Type B pancreatic cell (in vitro differentiated cells): ENCODE data around the gene CRYBG2. TPM values are rescaled to one million over a fixed set of nuclear protein-coding genes. Genes with fewer than 3 reads are reported as not detected.
"Not testable (repeated sequence)": the region's sequence is repeated elsewhere in the genome, so short reads cannot be mapped to it uniquely, and the experiment has no call there.

Experiments
- DNase-seq: peaks from one replicate; pipeline ENCODE4 v3.0.0; 2021; ENCODE audit warnings: mixed read lengths; ENCODE audit not compliant: unreplicated experiment; ENCODE audit errors: extremely low spot score
- H3K27ac Mint-ChIP-seq: 2 replicates; pipeline ENCODE4 v1.8.0; 2021; ENCODE audit warnings: mild to moderate bottlenecking, mixed read lengths
- H3K27me3 Mint-ChIP-seq: 2 replicates; pipeline ENCODE4 v1.8.0; 2021; ENCODE audit warnings: mixed read lengths
- H3K36me3 Mint-ChIP-seq: 2 replicates; pipeline ENCODE4 v1.8.0; 2021; ENCODE audit warnings: mixed read lengths
- H3K4me1 Mint-ChIP-seq: one replicate; pipeline ENCODE4 v1.8.0; 2021; ENCODE audit warnings: mixed read lengths; ENCODE audit not compliant: unreplicated experiment
- H3K4me3 Mint-ChIP-seq: 2 replicates; pipeline ENCODE4 v1.8.0; 2021; ENCODE audit warnings: mild to moderate bottlenecking, mixed read lengths
- H3K9me3 Mint-ChIP-seq: 2 replicates; pipeline ENCODE4 v1.8.0; 2021; ENCODE audit warnings: mixed read lengths
- total RNA-seq: library from RNA; stranded (reverse); gene quantifications from 2 replicates; pipeline ENCODE4 v1.2.1, GENCODE V29; 2021; ENCODE audit warnings: low replicate concordance
- TF ChIP-seq, protein P1 (sequence below): fragments of 200-600 bp; sonication (generic); conservative IDR thresholded peaks from 2 replicates; pipeline ENCODE4 v1.5.0; 2021; ENCODE audit warnings: antibody characterized with exemption, mild to moderate bottlenecking

Gene CRYBG2
- total RNA-seq, 1 donor from 2014 or later, result 20.0 TPM

DNA sequence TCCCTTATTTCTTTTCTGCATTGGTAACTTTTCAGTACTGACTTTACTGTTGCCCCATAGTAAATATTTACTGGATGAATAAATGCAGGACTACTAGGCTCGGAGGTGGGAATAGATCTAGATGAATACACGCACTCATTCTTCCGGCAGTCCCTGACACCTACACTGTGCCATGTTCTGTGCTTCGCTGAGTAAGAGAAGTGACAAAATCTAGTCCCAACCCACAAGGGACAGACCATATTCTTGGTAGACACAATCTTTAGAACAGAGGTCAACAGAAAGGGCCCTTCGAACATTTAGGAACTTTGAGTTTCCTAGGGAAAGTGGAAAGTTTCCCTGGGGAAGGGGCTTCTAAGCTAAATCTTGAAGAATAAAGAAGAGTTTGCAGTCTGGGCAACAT, 39.4 kb downstream of the CRYBG2 start:
- DNase-seq, result no peak
- H3K27me3 Mint-ChIP-seq, result peaks cover 8% of the 10 kb centered on the region
- TF ChIP-seq, protein P1, sequence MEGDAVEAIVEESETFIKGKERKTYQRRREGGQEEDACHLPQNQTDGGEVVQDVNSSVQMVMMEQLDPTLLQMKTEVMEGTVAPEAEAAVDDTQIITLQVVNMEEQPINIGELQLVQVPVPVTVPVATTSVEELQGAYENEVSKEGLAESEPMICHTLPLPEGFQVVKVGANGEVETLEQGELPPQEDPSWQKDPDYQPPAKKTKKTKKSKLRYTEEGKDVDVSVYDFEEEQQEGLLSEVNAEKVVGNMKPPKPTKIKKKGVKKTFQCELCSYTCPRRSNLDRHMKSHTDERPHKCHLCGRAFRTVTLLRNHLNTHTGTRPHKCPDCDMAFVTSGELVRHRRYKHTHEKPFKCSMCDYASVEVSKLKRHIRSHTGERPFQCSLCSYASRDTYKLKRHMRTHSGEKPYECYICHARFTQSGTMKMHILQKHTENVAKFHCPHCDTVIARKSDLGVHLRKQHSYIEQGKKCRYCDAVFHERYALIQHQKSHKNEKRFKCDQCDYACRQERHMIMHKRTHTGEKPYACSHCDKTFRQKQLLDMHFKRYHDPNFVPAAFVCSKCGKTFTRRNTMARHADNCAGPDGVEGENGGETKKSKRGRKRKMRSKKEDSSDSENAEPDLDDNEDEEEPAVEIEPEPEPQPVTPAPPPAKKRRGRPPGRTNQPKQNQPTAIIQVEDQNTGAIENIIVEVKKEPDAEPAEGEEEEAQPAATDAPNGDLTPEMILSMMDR, result no peak
- H3K9me3 Mint-ChIP-seq, result no peaks in the 10 kb centered on the region
- peaks cover 18% of the 10 kb centered on the region for H3K4me1 Mint-ChIP-seq
- H3K4me3 Mint-ChIP-seq, result no peak overlapping the region
- no peak overlapping the region for H3K27ac Mint-ChIP-seq
- H3K36me3 Mint-ChIP-seq, result no peaks in the 10 kb centered on the region

DNA sequence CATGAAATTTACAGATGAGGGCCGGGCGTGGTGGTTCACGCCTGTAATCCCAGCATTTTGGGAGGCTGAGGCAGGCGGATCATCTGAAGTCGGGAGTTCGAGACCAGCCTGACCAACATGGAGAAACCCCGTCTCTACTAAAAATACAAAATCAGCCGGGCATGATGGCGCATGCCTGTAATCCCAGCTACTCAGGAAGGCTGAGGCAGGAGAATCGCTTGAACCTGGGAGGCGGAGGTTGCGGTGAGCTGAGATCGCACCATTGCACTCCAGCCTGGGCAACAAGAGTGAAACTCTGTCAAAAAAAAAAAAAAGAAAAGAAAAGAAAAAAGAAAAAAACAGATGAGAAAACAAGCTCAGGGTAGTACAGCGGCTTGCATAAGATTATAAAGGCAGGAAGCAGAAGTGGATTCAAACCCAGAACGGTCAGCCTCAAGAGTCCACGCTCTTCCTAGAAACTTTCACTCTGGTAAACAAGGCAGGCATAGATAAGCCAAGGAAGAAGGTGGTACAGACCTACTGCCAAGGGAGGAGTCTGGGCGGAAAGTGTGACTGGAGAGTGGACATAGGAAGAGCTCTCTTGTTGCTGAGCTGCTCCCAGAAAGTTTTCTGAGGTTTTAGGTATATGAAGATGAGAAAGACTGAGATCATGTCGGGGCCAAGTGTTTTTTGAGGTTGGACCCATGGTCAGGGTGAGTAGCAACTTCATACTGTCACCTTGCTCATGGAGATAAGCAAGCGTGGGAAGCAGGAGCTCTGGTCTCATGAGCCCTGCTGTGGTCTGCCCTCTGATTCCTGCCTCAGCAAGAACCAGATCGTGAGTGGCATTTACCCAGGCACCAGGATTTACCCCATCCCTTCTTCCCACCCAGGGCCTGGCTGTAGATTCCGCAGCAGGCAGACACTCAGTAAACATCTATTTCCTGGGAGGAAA, 45.7 kb downstream of the CRYBG2 start:
- not testable (repeated sequence) for H3K27me3 Mint-ChIP-seq, H3K4me3 Mint-ChIP-seq, H3K36me3 Mint-ChIP-seq, H3K9me3 Mint-ChIP-seq, H3K27ac Mint-ChIP-seq, DNase-seq
- peaks cover 15% of the 10 kb centered on the region for H3K4me1 Mint-ChIP-seq

DNA sequence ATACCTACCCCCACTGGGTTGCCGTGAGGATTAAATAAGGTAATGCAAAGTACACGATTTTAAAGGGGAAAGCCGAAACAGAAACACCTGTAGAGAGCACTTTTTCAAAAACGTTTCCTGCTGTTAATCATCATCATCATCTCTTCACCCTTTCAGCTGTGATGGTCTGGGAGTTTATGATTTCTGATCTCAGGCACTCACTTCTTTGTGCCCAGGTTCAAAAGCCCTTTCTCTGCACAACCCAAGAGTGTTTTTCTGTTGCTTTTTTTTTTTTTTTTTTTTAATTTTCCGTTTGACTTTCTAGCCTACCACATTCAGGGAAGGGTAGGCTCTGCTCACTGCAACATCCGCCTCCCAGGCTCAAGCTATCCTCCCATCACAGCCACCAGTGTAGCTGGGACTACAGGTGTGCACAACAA, 46.6 kb downstream of the CRYBG2 start:
- DNase-seq, result no peak
- peaks cover 15% of the 10 kb centered on the region for H3K4me1 Mint-ChIP-seq
- H3K9me3 Mint-ChIP-seq, result no peaks in the 10 kb centered on the region
- H3K36me3 Mint-ChIP-seq, result no peaks in the 10 kb centered on the region
- peak overlapping the region; percentile 100 for H3K4me3 Mint-ChIP-seq
- TF ChIP-seq, protein P1, result no peak
- no peaks in the 10 kb centered on the region for H3K27me3 Mint-ChIP-seq
- H3K27ac Mint-ChIP-seq, result no peak overlapping the region

DNA sequence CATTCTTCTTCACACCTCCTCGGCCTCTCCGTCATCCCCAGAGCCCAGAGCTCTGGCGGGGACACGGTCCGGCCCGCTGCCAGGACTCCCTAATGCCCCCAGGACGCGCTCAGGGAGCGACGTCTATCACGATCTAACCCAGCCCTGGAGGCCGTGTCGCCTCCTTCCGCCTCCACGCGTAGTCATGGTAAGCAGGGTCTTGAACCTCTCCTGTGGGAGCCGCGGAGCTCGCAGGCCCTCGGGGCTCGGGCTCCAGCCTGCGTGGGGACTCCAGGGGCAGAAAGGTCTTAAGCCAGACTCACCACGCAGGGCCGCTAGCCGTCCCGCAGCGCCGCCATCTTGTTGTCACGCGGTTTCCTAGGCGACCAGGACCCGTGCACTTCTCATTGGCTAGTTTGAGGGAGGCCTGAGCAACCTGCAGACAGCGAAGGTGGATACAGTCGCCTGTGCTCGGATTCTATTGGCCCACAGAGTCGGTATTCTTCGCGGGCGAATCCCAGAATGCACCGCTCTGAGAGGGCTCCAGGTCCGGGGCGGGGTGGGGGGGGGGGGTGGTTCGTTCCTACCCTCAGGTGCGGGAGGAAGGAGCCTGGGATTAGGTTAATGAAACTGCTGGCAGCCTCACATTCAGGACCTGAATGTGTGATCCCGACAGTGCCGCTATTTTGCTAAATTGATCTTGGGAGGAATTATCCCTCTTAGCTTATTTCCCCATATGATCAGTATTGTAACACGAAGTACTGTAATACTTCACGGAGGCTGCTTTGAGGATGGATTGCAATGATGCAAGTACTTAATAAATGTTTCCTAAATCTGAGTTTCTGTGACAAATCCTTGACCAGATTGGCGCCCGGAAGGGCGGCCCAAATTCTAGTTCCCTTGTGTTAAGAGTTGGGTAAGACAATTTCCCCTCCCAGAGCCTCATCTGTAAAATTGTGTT, 47.4 kb downstream of the CRYBG2 start, which contains the start of gene UBXN11:
TSS of gene UBXN11 (minus strand) at position 347 of the 940 bp plus-strand sequence. CDS start 3,753 bp downstream, outside the sequence.
- H3K4me1 Mint-ChIP-seq, result peaks cover 15% of the 10 kb centered on the region
- peak; percentile 90 for DNase-seq
- H3K27me3 Mint-ChIP-seq, result no peaks in the 10 kb centered on the region
- H3K36me3 Mint-ChIP-seq, result no peaks in the 10 kb centered on the region
- TF ChIP-seq, protein P1, result no peak
- H3K4me3 Mint-ChIP-seq, result peak within 1 kb of the TSS; percentile 100
- H3K9me3 Mint-ChIP-seq, result no peaks in the 10 kb centered on the region
- peak within 1 kb of the TSS; percentile 96 for H3K27ac Mint-ChIP-seq

DNA sequence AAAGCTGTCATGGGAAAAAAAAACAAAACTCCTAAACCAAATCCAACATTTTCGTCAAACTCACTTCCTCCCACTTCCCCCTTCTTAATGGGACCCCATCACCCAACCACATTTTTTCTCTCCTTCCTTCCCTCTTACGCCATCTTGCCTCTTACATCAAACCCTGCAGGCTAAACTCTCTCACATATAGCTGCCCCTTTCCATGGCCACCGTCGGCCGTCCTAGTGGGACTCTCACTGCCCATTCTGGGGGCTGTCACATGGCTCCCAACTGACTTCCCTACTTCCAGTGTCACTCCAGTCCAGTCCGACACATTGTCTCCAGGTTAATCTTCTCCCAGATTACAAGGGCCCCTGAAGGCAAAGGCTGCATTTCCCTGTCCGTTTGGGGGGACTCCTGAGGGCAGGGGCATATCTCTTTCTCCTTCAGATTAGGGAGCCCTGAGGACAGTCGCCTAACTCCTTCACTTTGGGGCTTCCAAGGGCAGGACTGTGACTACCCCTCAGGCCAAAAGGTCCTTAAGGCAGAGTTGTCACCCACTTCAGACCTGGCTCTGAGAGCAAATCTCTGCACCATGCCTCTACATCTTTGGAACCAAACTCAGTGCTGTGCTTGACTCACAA, 48.2 kb downstream of the CRYBG2 start:
- Mint-ChIP-seq H3K4me1 (peaks cover 15% of the 10 kb centered on the region), H3K36me3 (no peaks in the 10 kb centered on the region), H3K4me3 (peak overlapping the region; percentile 100), H3K27ac (peak overlapping the region; percentile 96), H3K9me3 (no peaks in the 10 kb centered on the region), H3K27me3 (no peaks in the 10 kb centered on the region)
- no peak for DNase-seq
- TF ChIP-seq, protein P1, result no peak
